Fibroblast of lung (primary cell): ENCODE measurements around the gene MCF2L2. TPM values are rescaled to one million over a fixed set of nuclear protein-coding genes. Genes with fewer than 3 reads are reported as not detected.

ENCODE experiments used
- DNase-seq, 2 donors: peaks; one replicate each; pipeline versions ENCODE4 v3.0.0 to v3.0.0-alpha.2; 2010; ENCODE audit warnings: low read depth in 2 of 2
- H2AFZ ChIP-seq: 2 replicates; pipeline ENCODE4 v1.5.1; 2012; ENCODE audit warnings: low read length, control low read depth, inconsistent platforms
- H3K27ac ChIP-seq: 2 replicates; pipeline ENCODE4 v1.5.1; 2011; ENCODE audit warnings: low read length, control low read depth; ENCODE audit not compliant: insufficient read depth
- H3K27me3 ChIP-seq: 2 replicates; pipeline ENCODE4 v1.5.1; 2011; ENCODE audit warnings: mild to moderate bottlenecking, low read length; ENCODE audit not compliant: control insufficient read depth, insufficient read depth
- H3K36me3 ChIP-seq: 2 replicates; pipeline ENCODE4 v1.5.1; 2011; ENCODE audit warnings: low read length; ENCODE audit not compliant: control insufficient read depth, insufficient read depth
- H3K4me1 ChIP-seq: 2 replicates; pipeline ENCODE4 v1.5.1; 2011; ENCODE audit warnings: low read length; ENCODE audit not compliant: control insufficient read depth, insufficient read depth; ENCODE audit errors: extremely low read depth
- H3K4me2 ChIP-seq: 2 replicates; pipeline ENCODE4 v1.5.1; 2011; ENCODE audit warnings: low read length, control low read depth; ENCODE audit not compliant: insufficient read depth; ENCODE audit errors: extremely low read depth
- H3K4me3 ChIP-seq, 4 experiments: fragments of 200-600 bp in 1 of 4; sonication (generic) in 1 of 4; replicated peaks in 1 of 4; 2 replicates each; pipeline ENCODE4 v1.5.1; 2011 to 2016; ENCODE audit warnings: low read length in 4 of 4, low read depth in 3 of 4, mild to moderate bottlenecking in 3 of 4, control low read depth in 2 of 4, inconsistent platforms in 1 of 4, mixed read lengths in 1 of 4; ENCODE audit not compliant: insufficient read depth in 1 of 4; ENCODE audit errors: control extremely low read depth in 1 of 4
- H3K79me2 ChIP-seq: 2 replicates; pipeline ENCODE4 v1.5.1; 2012; ENCODE audit warnings: mild to moderate bottlenecking, low read length, inconsistent platforms; ENCODE audit not compliant: control insufficient read depth, insufficient read depth
- H3K9ac ChIP-seq: 2 replicates; pipeline ENCODE4 v1.5.1; 2011; ENCODE audit warnings: mild to moderate bottlenecking, low read length, control low read depth; ENCODE audit not compliant: insufficient read depth
- H3K9me3 ChIP-seq: 2 replicates; pipeline ENCODE4 v1.5.1; 2012; ENCODE audit warnings: low read depth, low read length; ENCODE audit not compliant: control insufficient read depth, insufficient read depth
- H4K20me1 ChIP-seq: 2 replicates; pipeline ENCODE4 v1.5.1; 2011; ENCODE audit warnings: low read length; ENCODE audit not compliant: control insufficient read depth, insufficient read depth; ENCODE audit errors: extremely low read depth
- EZH2 ChIP-seq: IDR thresholded peaks from 2 replicates; pipeline ENCODE4 v1.5.1; 2012; ENCODE audit warnings: low read length, control low read depth, mild to moderate bottlenecking; ENCODE audit errors: missing control alignments
- polyA plus RNA-seq, 2 donors: library from polyadenylated mRNA; depleted of rRNA in 1 of 2; stranded (reverse) in 1 of 2; unstranded in 1 of 2; fragments of >200 nt; gene quantifications; 2 replicates each; pipeline ENCODE4 v1.2.1, GENCODE V29; 2011 to 2012; ENCODE audit warnings: missing spikeins in 1 of 2
- total RNA-seq: library from RNA; depleted of rRNA; stranded (reverse); fragments of >200 nt; gene quantifications from 2 replicates; pipeline ENCODE4 v1.2.1, GENCODE V29; 2014
- TF ChIP-seq, protein P1 (sequence below), 2 donors: IDR thresholded peaks in 1 of 2; conservative IDR thresholded peaks in 1 of 2; 1 replicate in 1 of 2; 2 replicates in 1 of 2; pipeline ENCODE4 v1.5.1; 2011 to 2012; ENCODE audit warnings: low read length in 2 of 2, control low read depth in 1 of 2, inconsistent platforms in 1 of 2, low read depth in 1 of 2, mild to moderate bottlenecking in 1 of 2

Gene MCF2L2
- total and polyA plus RNA-seq, 2 donors (not counting 1 experiment from before 2014, with no cell fraction given): under 0.01 to 0.08 TPM

DNA sequence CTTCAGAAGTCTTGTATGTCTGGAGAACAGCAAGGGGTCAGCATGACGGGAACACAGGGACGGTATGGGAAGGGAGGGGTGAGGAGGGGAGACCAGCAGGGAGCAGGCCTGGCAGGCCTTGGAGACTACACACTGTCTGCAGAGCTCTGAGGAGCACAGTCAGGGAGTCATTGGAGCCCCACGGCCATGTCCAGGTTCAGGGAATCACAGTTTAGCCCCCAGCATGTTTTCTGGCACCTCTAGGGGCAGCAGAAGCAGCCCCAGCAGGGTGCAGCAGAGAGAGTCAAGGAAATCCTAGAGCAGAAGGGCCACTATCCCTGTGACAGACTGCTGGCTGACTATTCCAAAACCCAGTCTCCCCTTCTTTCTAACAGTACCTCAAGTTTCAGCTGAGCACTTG, 269.1 kb downstream of the MCF2L2 start:
- DNase-seq: no peak
- no peaks in the 10 kb centered on the region for H4K20me1 ChIP-seq
- no peak overlapping the region for H2AFZ ChIP-seq
- H3K27ac ChIP-seq: no peak overlapping the region
- no peaks in the 10 kb centered on the region for H3K79me2 ChIP-seq
- H3K9ac ChIP-seq: no peak overlapping the region
- no peaks in the 10 kb centered on the region for H3K4me1 ChIP-seq
- no peaks in the 10 kb centered on the region for H3K36me3 ChIP-seq
- no peaks in the 10 kb centered on the region for H3K9me3 ChIP-seq
- H3K27me3 ChIP-seq: peaks cover 13% of the 10 kb centered on the region
- H3K4me2 ChIP-seq: no peak overlapping the region
- TF ChIP-seq, protein P1, sequence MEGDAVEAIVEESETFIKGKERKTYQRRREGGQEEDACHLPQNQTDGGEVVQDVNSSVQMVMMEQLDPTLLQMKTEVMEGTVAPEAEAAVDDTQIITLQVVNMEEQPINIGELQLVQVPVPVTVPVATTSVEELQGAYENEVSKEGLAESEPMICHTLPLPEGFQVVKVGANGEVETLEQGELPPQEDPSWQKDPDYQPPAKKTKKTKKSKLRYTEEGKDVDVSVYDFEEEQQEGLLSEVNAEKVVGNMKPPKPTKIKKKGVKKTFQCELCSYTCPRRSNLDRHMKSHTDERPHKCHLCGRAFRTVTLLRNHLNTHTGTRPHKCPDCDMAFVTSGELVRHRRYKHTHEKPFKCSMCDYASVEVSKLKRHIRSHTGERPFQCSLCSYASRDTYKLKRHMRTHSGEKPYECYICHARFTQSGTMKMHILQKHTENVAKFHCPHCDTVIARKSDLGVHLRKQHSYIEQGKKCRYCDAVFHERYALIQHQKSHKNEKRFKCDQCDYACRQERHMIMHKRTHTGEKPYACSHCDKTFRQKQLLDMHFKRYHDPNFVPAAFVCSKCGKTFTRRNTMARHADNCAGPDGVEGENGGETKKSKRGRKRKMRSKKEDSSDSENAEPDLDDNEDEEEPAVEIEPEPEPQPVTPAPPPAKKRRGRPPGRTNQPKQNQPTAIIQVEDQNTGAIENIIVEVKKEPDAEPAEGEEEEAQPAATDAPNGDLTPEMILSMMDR (conservative IDR thresholded peaks at IDR 0.05 in 1 of 2, IDR thresholded peaks at IDR 0.05 in 1 of 2; ENCODE audit: low read depth in 1 of 2, low read length in 2 of 2): peak in 1 of 2 donors; percentile 18
- TF ChIP-seq EZH2: no peak
- no peak overlapping the region for H3K4me3 ChIP-seq

DNA sequence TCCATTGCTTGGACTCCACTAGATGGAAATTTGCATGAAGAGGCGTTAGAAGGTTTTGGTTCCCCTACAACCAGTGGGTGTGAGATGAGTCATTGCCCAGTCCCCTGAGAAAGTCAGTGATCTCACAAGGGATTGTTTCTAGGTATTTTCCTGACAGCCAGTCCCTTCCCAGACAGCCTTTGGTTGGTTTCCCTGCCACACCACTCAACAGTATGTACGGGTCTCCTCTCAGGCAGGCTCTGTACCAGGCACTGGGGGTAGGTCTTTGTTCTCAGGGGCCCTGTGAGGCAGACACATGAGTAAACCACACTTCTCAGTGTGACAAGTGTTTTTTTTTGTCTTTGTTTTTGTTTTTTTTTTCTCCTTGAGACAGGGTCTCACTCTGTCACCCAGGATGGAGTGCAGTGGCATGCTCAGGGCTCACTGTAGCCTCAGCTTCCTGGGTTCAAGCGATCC, 269.8 kb downstream of the MCF2L2 start:
- H3K4me1 ChIP-seq: no peaks in the 10 kb centered on the region
- H3K4me3 ChIP-seq: no peak overlapping the region
- H4K20me1 ChIP-seq: no peaks in the 10 kb centered on the region
- H3K27ac ChIP-seq: no peak overlapping the region
- no peak overlapping the region for H3K9ac ChIP-seq
- H3K79me2 ChIP-seq: no peaks in the 10 kb centered on the region
- peak; percentile 11 to 83 for DNase-seq
- no peaks in the 10 kb centered on the region for H3K36me3 ChIP-seq
- peaks cover 14% of the 10 kb centered on the region for H3K27me3 ChIP-seq
- TF ChIP-seq, protein P1 (conservative IDR thresholded peaks at IDR 0.05 in 1 of 2, IDR thresholded peaks at IDR 0.05 in 1 of 2; ENCODE audit: low read depth in 1 of 2, low read length in 2 of 2): no peak
- no peak for TF ChIP-seq EZH2
- H3K4me2 ChIP-seq: no peak overlapping the region
- no peaks in the 10 kb centered on the region for H3K9me3 ChIP-seq
- H2AFZ ChIP-seq: no peak overlapping the region

DNA sequence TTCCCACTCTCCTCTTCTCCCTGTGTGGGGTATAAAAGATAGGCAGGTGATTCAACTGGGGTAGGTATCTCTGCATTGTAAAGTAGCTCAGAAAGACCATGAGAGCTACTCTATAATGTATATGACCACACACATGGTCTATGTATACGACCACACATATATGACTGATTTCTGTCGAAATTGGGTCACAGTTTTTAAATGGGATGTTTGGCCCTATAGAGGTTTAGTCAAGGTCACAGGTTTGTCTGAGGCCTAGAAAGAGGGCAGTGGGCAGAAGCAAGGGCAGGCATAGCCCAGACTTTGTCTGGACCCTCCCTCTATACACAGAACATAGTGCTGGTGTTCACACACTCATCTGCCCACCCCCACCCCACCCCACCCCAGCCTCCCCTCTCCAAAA, 270.3 kb downstream of the MCF2L2 start:
- DNase-seq: no peak
- H3K4me1 ChIP-seq: no peaks in the 10 kb centered on the region
- no peak overlapping the region for H2AFZ ChIP-seq
- no peaks in the 10 kb centered on the region for H3K9me3 ChIP-seq
- H3K27ac ChIP-seq: no peak overlapping the region
- no peaks in the 10 kb centered on the region for H3K36me3 ChIP-seq
- no peak overlapping the region for H3K4me3 ChIP-seq
- H4K20me1 ChIP-seq: no peaks in the 10 kb centered on the region
- peaks cover 14% of the 10 kb centered on the region for H3K27me3 ChIP-seq
- H3K9ac ChIP-seq: no peak overlapping the region
- no peak overlapping the region for H3K4me2 ChIP-seq
- no peaks in the 10 kb centered on the region for H3K79me2 ChIP-seq
- no peak for TF ChIP-seq EZH2
- TF ChIP-seq, protein P1 (conservative IDR thresholded peaks at IDR 0.05 in 1 of 2, IDR thresholded peaks at IDR 0.05 in 1 of 2; ENCODE audit: low read depth in 1 of 2, low read length in 2 of 2): no peak
